Aorta (tissue), 5 donors: ENCODE measurements around the gene MEOX1. TPM values are rescaled to one million over a fixed set of nuclear protein-coding genes. Genes with fewer than 3 reads are reported as not detected.
A peak's percentile ranks its signal among the peaks of the same experiment; 100 is the strongest.

Experiments used
- ATAC-seq: fragments of 200-7000 bp; cut with Tn5 transposase; one replicate; pipeline ENCODE4 v1.9.1; 2022; ENCODE audit warnings: moderate library complexity; ENCODE audit not compliant: low FRiP score
- DNase-seq, 2 donors: peaks; one replicate each; pipeline ENCODE4 v3.0.0-alpha.2; 2020
- H3K27ac ChIP-seq, 2 donors: one replicate each; pipeline ENCODE4 v1.5.1; 2013; ENCODE audit warnings: low read length in 2 of 2, mild to moderate bottlenecking in 2 of 2, moderate library complexity in 2 of 2, control low read depth in 1 of 2, inconsistent platforms in 1 of 2, low read depth in 1 of 2
- H3K27me3 ChIP-seq, 2 donors: one replicate each; pipeline ENCODE4 v1.6.1; 2013; ENCODE audit warnings: control low read depth in 1 of 2, low read length in 1 of 2, mild to moderate bottlenecking in 1 of 2, moderate library complexity in 1 of 2; ENCODE audit not compliant: insufficient read depth in 2 of 2, control insufficient read depth in 1 of 2
- H3K36me3 ChIP-seq, 2 donors: one replicate each; pipeline ENCODE4 v1.6.1; 2013; ENCODE audit warnings: control low read depth in 1 of 2, low read length in 1 of 2, mild to moderate bottlenecking in 1 of 2; ENCODE audit not compliant: insufficient read depth in 2 of 2, control insufficient read depth in 1 of 2
- H3K4me1 ChIP-seq, 2 donors: one replicate each; pipeline ENCODE4 v1.6.1; 2013; ENCODE audit warnings: low read length in 2 of 2, control low read depth in 1 of 2, mild to moderate bottlenecking in 1 of 2, moderate library complexity in 1 of 2; ENCODE audit not compliant: insufficient read depth in 2 of 2, control insufficient read depth in 1 of 2
- H3K4me3 ChIP-seq, 2 donors: one replicate each; pipeline ENCODE4 v1.5.1; 2013; ENCODE audit warnings: low read length in 2 of 2, control low read depth in 1 of 2, mild to moderate bottlenecking in 1 of 2
- H3K9me3 ChIP-seq: one replicate; pipeline ENCODE4 v1.6.1; 2013; ENCODE audit warnings: mild to moderate bottlenecking, low read length; ENCODE audit not compliant: control insufficient read depth
- WGBS, 2 donors: extraction: QIAGEN DNeasy Blood & Tissue Kit; methylation state at CpG; one replicate each; pipeline ENCODE4 v1.1.7; 2013; 5-methylcytosine and 5-hydroxymethylcytosine counted together
- intact Hi-C, 2 donors: fragments of 100-400 bp; cut with DNase I; formaldehyde crosslinking; loops; one replicate each; pipeline versions ENCODE4 v1.14.2 to v1.15.0; 2022
- long read RNA-seq, 2 donors: library from polyadenylated mRNA; unstranded; transcript quantifications; one replicate each; pipeline ENCODE4 v2.0.0, GENCODE V29; 2020 to 2021
- polyA plus RNA-seq, 2 donors: library from polyadenylated mRNA; stranded (reverse); fragments of 200-250 nt; gene quantifications; one replicate each; pipeline ENCODE4 v1.2.3, GENCODE V29; 2013
- total RNA-seq, 2 donors: library from RNA; stranded (reverse); fragmentation: NEBNext Ultra II Directional; extraction: Animal tissue kit (Norgen Biotek cat#: 25700); gene quantifications; one replicate each; pipeline ENCODE4 v1.2.1, GENCODE V29; 2021
- donor health status: healthy with polysubstance abuse.
- donor health status: Bipolar disorder and iron deficiency.
- donor health status: DM: no; HTN: no; CAD: no.
- donor health status: DM: no; HTN: no; CAD: no.
- donor health status: DM: yes; HTN: yes; CAD: no.

The MEOX1 gene
- total RNA-seq = 10 to 100 TPM in 1 of 2 donors, 1 to 10 TPM in 1; 6.9 to 32.9 TPM
- polyA plus RNA-seq = under 1 TPM; 0.41 to 0.50 TPM
- long read RNA-seq, donor 1, transcript MEOX1-201 (3 exons, 2,707 nt) = major isoform, 17 of 33 reads
- long read RNA-seq, donor 1, partial matches to known transcripts = 1 of 33 reads
- long read RNA-seq, donor 1, other reads (novel, unspliced or antisense) = 12 of 33 reads
- long read RNA-seq, donor 2, transcript MEOX1-201 (3 exons, 2,707 nt) = major isoform, 9 of 32 reads
- long read RNA-seq, donor 2, partial matches to known transcripts = 0 of 32 reads
- long read RNA-seq, donor 2, other reads (novel, unspliced or antisense) = 21 of 32 reads

- Histone ChIP-seq H3K36me3 (no peaks in the 10 kb centered on the region), H3K4me1 (no peaks in the 10 kb centered on the region), H3K27ac (no peak within 1 kb of the TSS), H3K4me3 (no peak within 1 kb of the TSS), H3K27me3 (no peaks in the 10 kb centered on the region), H3K9me3 (no peaks in the 10 kb centered on the region)
- ATAC-seq = no peak
- intact Hi-C loops = no loop called here
- 19 to 20% methylated on average over 8 of the region's 8 CpGs for WGBS, 2 donors
- no peak for DNase-seq
Observed at GRCh38 chr17:43661699-43662412, at the start of gene MEOX1. TSS of gene MEOX1 (minus strand) at chr17:43661922. CDS start at chr17:43661534, 388 bp downstream.

DNA sequence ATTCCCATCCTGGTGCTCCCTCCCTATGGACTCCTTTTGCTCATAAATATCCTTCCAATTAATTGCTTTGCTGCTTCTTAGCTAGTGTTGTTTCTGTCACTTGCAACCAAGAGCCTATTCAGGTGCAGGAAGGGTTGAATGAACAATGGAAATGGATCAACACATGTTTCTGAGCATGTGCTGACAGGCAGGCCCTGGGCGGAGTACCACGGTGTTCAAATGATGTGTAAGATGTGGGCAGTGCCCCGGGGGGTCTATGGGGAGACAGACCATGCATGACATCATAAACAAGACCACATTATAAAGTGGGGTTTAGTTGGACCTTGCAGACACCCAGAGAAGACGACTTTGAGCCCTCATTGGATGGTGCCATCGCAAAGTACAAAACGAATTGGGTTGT is 48.4 kb upstream of the MEOX1 start:
- Histone ChIP-seq H3K27ac (no peak overlapping the region), H3K9me3 (no peaks in the 10 kb centered on the region), H3K36me3 (no peaks in the 10 kb centered on the region), H3K27me3 (no peaks in the 10 kb centered on the region), H3K4me1 (no peaks in the 10 kb centered on the region), H3K4me3 (no peak overlapping the region)
- DNase-seq = no peak
- no peak for ATAC-seq
- intact Hi-C loops = no loop called here
- WGBS, 2 donors = 94 to 95% methylated on average over 6 of the region's 6 CpGs

DNA sequence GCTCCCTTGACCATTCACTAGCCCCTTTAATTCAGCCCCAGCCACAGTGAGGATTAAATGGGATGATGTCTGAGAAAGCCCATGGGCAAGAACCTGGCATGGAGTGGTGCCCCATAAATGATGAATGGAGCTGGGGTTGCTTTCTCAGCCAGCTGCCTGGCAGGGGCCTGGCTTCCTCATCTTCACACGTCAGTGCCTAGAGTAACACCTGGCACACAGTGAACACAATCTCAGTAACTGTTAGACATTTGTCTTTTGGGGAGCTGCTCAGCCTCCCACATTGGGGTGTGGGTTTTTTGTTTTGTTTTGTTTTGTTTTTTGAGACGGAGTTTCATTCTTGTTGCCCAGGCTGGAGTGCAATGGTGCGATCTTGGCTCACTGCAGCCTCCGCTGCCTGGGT is 47.5 kb upstream of the MEOX1 start:
- no peak for DNase-seq
- intact Hi-C loops = no loop called here
- Histone ChIP-seq H3K27me3 (no peaks in the 10 kb centered on the region), H3K27ac (no peak overlapping the region), H3K36me3 (no peaks in the 10 kb centered on the region), H3K4me3 (no peak overlapping the region), H3K9me3 (no peaks in the 10 kb centered on the region), H3K4me1 (no peaks in the 10 kb centered on the region)
- no peak for ATAC-seq
- WGBS, 2 donors = 73 to 83% methylated on average over 4 of the region's 4 CpGs

DNA sequence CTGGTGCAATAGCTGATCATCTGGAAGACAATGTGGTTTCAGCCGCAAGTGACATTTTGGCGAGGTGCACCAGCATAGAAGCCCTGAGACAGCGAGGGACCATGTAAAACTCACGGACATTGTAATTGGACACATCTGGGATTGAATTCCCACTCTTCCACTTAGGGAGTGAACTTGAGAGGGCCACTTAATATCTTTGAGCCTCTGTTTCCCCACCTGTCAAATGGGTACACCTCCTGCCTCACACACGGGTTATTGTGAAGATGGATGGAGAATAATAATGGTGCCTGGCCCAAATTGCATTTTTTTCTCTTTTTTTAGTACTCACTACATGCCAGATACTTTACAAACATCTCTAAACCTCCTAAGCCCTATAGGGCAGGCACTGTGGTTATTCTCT is 45.5 kb upstream of the MEOX1 start:
- no peak for ATAC-seq

DNA sequence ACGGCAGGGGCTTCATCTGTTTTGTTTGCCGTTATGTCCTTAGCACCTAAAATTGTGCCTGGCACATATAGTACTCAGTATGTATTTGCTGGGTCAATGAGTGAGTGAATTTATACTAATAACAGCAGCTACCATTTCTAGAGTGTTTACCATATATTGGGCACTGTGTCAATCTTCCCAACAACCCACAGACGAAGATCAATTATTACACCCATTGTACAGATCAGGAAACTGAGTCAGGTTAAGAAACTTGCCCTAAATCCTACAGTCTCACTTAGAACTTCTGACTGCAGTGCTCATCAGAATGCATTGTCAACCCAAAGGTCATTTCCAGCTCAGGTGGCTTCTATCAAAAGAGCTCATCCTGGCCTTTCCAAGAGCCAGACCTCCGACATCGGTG is 44.5 kb upstream of the MEOX1 start:
- no peaks in the 10 kb centered on the region for H3K4me1 ChIP-seq
- no peak overlapping the region for H3K4me3 ChIP-seq
- WGBS, 2 donors = 81 to 88% methylated on average over 5 of the region's 5 CpGs
- ATAC-seq (no peak), DNase-seq (no peak)
- H3K27me3 ChIP-seq = no peaks in the 10 kb centered on the region
- intact Hi-C loops = no loop called here
- H3K27ac ChIP-seq = no peak overlapping the region
- no peaks in the 10 kb centered on the region for H3K9me3 ChIP-seq
- H3K36me3 ChIP-seq = no peaks in the 10 kb centered on the region

More for the DNA sequence above, 45.5 kb upstream of the MEOX1 start:
- no peaks in the 10 kb centered on the region for H3K4me1 ChIP-seq
- H3K9me3 ChIP-seq = no peaks in the 10 kb centered on the region
- H3K27ac ChIP-seq = no peak overlapping the region
- DNase-seq = no peak
- intact Hi-C loops = no loop called here
- no peaks in the 10 kb centered on the region for H3K36me3 ChIP-seq
- no peaks in the 10 kb centered on the region for H3K27me3 ChIP-seq
- no peak overlapping the region for H3K4me3 ChIP-seq
- WGBS, 2 donors = 88 to 92% methylated on average over 5 of the region's 5 CpGs

DNA sequence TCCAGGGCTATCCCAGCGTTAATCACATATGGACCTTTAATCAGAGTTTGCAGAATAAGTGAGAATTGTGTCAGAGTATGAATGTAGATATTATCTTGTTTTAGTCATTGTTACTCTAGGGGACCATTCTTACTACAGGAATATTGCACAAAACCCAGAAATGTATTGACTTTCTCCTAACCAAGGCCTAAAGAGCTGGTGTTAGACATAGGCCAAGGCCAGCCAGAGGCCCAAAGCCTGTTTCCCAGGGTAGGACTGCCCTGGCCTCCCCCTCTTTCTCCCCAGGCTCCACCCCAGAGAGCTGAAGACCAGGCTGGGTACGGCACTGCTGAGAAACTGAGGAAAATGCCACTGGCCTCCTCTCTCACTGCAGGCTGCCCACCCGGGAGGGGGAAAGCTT is 41.9 kb upstream of the MEOX1 start:
- Histone ChIP-seq H3K9me3 (no peaks in the 10 kb centered on the region), H3K4me1 (no peaks in the 10 kb centered on the region), H3K36me3 (no peaks in the 10 kb centered on the region), H3K27ac (no peak overlapping the region), H3K27me3 (no peaks in the 10 kb centered on the region), H3K4me3 (no peak overlapping the region)
- 90 to 93% methylated on average over 3 of the region's 3 CpGs for whole genome bisulfite sequencing, 2 donors
- no peak for ATAC-seq
- intact Hi-C loops = no loop called here
- DNase-seq = no peak

- Histone ChIP-seq H3K27me3 (no peaks in the 10 kb centered on the region), H3K9me3 (no peaks in the 10 kb centered on the region), H3K4me3 (no peak overlapping the region), H3K4me1 (no peaks in the 10 kb centered on the region), H3K36me3 (no peaks in the 10 kb centered on the region), H3K27ac (no peak overlapping the region)
- intact Hi-C loops = no loop called here
- ATAC-seq (no peak), DNase-seq (no peak)
- 74 to 77% methylated on average over 4 of the region's 4 CpGs for WGBS, 2 donors
Observed at GRCh38 chr17:43702637-43703036, 40.9 kb upstream of the MEOX1 start.

DNA sequence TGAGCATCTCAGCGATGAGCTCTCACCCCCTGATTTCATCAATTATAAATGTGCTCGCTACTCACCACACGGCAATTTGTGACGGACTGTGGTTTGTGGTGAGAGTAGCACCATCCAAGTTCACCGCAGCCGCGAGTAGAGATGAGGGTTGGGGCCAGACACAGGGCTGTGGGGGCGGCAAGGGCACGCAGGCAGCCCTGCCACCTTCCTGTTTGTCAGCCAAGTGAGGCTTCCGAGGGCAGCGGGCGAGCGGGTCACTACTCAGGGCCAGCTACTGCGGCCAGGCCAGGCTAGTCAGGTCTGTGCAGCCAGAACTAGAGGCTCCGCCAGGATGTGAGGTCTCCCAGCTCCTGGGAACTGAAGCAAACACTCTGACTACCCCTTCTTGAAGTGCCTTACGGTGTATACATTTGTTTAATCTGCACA is 39.6 kb upstream of the MEOX1 start:
- Histone ChIP-seq H3K36me3 (no peaks in the 10 kb centered on the region), H3K4me1 (peaks cover 0 to 2% of the 10 kb centered on the region in 2 donors), H3K9me3 (no peaks in the 10 kb centered on the region), H3K4me3 (no peak overlapping the region), H3K27ac (no peak overlapping the region), H3K27me3 (no peaks in the 10 kb centered on the region)
- DNase-seq (peak in 1 of 2 donors; percentile 59), ATAC-seq (no peak)
- WGBS, 2 donors = 59 to 64% methylated on average over 16 of the region's 16 CpGs
- intact Hi-C loops = no loop called here

- Histone ChIP-seq H3K4me3 (no peak overlapping the region), H3K27ac (peak overlapping the region in 1 of 2 donors; percentile 41), H3K4me1 (peaks cover 0 to 2% of the 10 kb centered on the region in 2 donors), H3K9me3 (no peaks in the 10 kb centered on the region), H3K36me3 (no peaks in the 10 kb centered on the region), H3K27me3 (no peaks in the 10 kb centered on the region)
- 7 to 11% methylated on average over 3 of the region's 3 CpGs for WGBS, 2 donors
- intact Hi-C loops = loop anchor here in 1 of 2 donors (10.0 kb wide), 1 partner anchor 145 kb away; the partner anchor contains the start of gene CD300LG
- no peak for DNase-seq
- ATAC-seq = no peak
Observed at GRCh38 chr17:43699438-43699756, 37.7 kb upstream of the MEOX1 start.
